ENCODE measurements around the gene LSM14B. TPM values are rescaled to one million over a fixed set of nuclear protein-coding genes. Genes with fewer than 3 reads are reported as not detected.

Gene LSM14B
- total RNA-seq, result 39.0 and 48.4 TPM in 2 replicates

DNA sequence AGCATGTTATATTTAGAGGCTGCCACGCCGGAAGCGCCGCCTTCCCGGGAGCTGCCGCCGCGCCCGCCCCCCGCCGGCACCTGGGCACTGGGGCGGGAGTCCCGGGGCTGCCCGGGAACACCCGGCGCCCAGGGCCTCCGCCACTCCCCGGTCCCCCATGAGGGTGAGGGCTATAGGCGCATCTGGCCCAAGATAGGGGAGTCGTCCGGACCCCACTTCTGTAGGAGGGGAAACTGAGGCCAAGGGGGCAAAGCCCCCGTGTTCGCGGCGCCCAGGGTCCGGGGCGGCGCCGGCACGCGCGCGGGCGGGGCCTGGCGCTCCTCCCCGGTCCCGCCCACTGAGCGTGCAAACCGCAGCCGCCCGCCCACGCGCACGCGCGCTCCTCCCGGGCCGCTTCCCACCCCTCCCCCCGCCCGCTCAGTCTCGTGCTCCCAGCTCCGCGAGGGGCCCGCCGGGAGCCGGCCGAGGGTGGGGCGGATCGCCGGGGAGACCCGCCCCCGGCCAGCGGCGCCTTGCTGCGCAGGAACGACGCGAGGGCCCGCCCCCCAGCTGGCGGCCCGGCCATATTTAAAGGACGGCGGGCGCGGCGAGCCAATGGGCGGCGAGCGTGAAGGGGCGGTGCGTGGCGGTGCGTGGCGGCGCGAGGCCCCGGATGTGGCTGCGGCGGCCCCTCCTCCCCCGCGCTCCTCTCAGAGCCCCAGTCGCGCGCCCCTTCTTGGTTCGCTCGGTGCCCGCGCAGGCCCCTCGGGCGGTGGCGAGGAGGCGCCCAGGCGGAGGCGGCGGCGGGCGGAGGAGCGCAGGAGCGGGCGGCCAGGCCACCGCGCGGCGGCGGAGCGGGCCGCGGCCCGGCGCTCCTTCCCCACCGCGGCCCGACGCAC, at the start of gene LSM14B:
TSS of gene LSM14B (plus strand) at position 700 of the 878 bp plus-strand sequence. CDS start 192 bp downstream, outside the sequence.

DNA sequence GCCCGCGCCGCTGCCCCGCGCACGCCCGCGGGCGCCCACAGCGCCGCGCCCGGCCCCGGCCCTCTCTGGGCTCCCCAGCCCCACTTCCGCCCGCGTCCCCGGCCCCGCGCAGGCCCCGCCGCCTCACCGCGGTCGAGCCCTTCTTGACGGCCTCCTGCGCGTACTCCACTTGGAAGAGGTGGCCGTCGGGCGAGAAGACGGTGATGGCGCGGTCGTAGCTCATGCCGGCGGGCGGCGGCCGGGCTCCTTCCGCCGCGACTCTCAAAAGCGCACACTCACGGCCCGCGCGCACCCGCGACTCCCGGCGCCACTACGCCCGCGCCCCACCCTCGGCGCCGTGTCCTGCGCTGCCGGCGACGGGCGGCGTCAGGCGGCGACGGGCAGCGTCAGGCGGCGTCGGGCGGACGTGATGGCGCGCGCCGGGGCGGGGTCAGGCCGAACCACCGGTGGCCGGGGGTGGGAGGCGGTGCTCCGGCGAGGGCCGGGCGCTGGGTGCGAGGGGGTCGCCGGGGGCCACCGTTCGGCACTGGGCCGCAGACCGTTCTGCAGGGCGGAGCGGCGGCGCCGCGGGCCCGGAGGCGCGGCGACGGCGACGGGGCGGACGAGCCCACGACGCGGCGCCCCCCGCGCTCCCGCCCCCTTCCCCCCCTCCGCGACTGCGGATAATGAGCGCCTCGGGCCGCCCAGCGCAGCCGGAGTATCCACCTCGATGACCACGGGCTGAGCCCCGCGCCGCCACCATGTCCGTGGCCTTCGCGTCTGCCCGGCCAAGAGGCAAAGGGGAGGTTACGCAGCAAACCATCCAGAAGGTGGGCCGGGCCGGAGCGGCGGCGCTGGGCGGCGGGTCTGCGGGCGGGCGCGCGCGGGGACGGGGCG, 21.0 kb downstream of the LSM14B start, which contains the start of the genes PSMA7 and SS18L1:
TSS of gene PSMA7 (minus strand) at position 314 of the 876 bp plus-strand sequence. CDS start at position 223, 91 bp downstream.
TSS of gene SS18L1 (plus strand) at position 689 of the 876 bp plus-strand sequence. CDS start at position 741, 52 bp downstream.

GRCh38 chr20:62182469-62183425, 60.5 kb downstream of the LSM14B start, which contains the start of gene MTG2:
Gene MTG2, plus strand, starts transcription at chr20:62183028. Its CDS starts 10,393 bp downstream, at chr20:62193421.

Other genes starting within 250 kb of the LSM14B start
- gene TAF4, start 56.6 kb upstream of the LSM14B start, total RNA-seq, result 3.4 and 4.9 TPM in 2 replicates
- 366 and 432 TPM in 2 replicates for gene PSMA7, start 20.9 kb downstream of the LSM14B start, total RNA-seq
- 9.4 and 12.8 TPM in 2 replicates for gene SS18L1, start 21.3 kb downstream of the LSM14B start, total RNA-seq
- gene MTG2, start 60.6 kb downstream of the LSM14B start, total RNA-seq, result 16.8 and 23.4 TPM in 2 replicates
- gene HRH3, start 97.8 kb downstream of the LSM14B start, total RNA-seq, result not detected in 2 replicates
- gene OSBPL2, start 116.0 kb downstream of the LSM14B start, total RNA-seq, result 45.6 and 48.4 TPM in 2 replicates
- gene ADRM1, start 180.5 kb downstream of the LSM14B start, total RNA-seq, result 152 and 180 TPM in 2 replicates
- 85.3 and 124 TPM in 2 replicates for gene LAMA5, start 244.8 kb downstream of the LSM14B start, total RNA-seq

Data from tracheal epithelial cell (primary cell).